ENCODE results near the gene PALLD. TPM values are rescaled to one million over a fixed set of nuclear protein-coding genes. Genes with fewer than 3 reads are reported as not detected.

The PALLD gene
- total and polyA plus RNA-seq, 2 of the 8 experiments (the other 6 are each of a cell fraction or from before 2014, with no cell fraction given) = 10.5 to 25.0 TPM

- Histone ChIP-seq H2AFZ (ENCODE audit: low read length) (peak overlapping the region; percentile 36; the same call in 1 of the 2 replicates), H4K5ac (ENCODE audit: insufficient read length, low read depth, low read length) (no peak overlapping the region), H2BK15ac (ENCODE audit: low read length) (no peak overlapping the region), H3K36me3 (ENCODE audit: control insufficient read depth in 2 of 4, insufficient read depth in 4 of 4, low read length in 3 of 4) (no peaks in the 10 kb centered on the region), H2BK5ac (ENCODE audit: low read depth, low read length) (no peak overlapping the region), H3K4me2 (ENCODE audit: insufficient read depth in 1 of 2, low read depth in 2 of 2, low read length in 2 of 2) (no peak overlapping the region), H3K27ac (ENCODE audit: low read depth, low read length) (no peak overlapping the region), H3K23me2 (ENCODE audit: low read depth, low read length) (no peaks in the 10 kb centered on the region), H3K4me3 (ENCODE audit: extremely low read depth in 1 of 4, insufficient read depth in 2 of 4, low read depth in 3 of 4, low read length in 4 of 4) (no peak overlapping the region), H3K4me1 (replicated peaks in 1 of 4; ENCODE audit: control insufficient read depth in 3 of 4, insufficient read depth in 4 of 4, low read length in 3 of 4) (peaks cover 0 to 2% (median 0%) of the 10 kb centered on the region in 4 experiments; a peak in 3 of 7 replicates), H3K56ac (replicated peaks; ENCODE audit: insufficient read length, low read depth, low read length) (no peak overlapping the region), H3K27me3 (replicated peaks in 1 of 4; ENCODE audit: control insufficient read depth in 3 of 4, extremely low read depth in 1 of 4, insufficient read depth in 3 of 4, low read length in 3 of 4) (no peaks in the 10 kb centered on the region), H4K91ac (replicated peaks; ENCODE audit: insufficient read length, low read length) (no peak overlapping the region), H3K79me2 (ENCODE audit: control insufficient read depth in 1 of 2, insufficient read depth in 2 of 2, low read length in 2 of 2) (no peaks in the 10 kb centered on the region), H2BK120ac (replicated peaks; ENCODE audit: low read depth, low read length) (no peak overlapping the region), H3K14ac (ENCODE audit: insufficient read length) (no peak overlapping the region), H3K23ac (ENCODE audit: insufficient read length) (no peak overlapping the region), H3K9me3 (ENCODE audit: insufficient read depth in 2 of 2, low read depth in 1 of 2, low read length in 1 of 2) (no peaks in the 10 kb centered on the region), H2AK5ac (ENCODE audit: low read depth, low read length) (no peak overlapping the region), H3K79me1 (ENCODE audit: low read depth, low read length) (no peaks in the 10 kb centered on the region), H4K8ac (ENCODE audit: extremely low read depth, insufficient read depth, low read length) (no peak overlapping the region), H3K4ac (replicated peaks; ENCODE audit: insufficient read length, low read depth, low read length) (no peak overlapping the region), H4K20me1 (replicated peaks in 1 of 2; ENCODE audit: control insufficient read depth in 1 of 2, insufficient read depth in 2 of 2, low read length in 2 of 2) (no peaks in the 10 kb centered on the region), H3K9ac (replicated peaks in 1 of 4; ENCODE audit: extremely low read depth in 1 of 4, low read depth in 3 of 4, low read length in 3 of 4) (no peak overlapping the region), H2BK12ac (ENCODE audit: low read depth, low read length) (no peak overlapping the region), H3K18ac (ENCODE audit: extremely low read depth, low read length) (no peak overlapping the region), H2BK20ac (ENCODE audit: low read length) (no peak overlapping the region)
- 93% methylated on average over 5 of the region's 5 CpGs; no CpG with 5 or more reads in 1 of the 2 experiments for WGBS, 2 experiments (ENCODE audit: extremely low coverage in 1 of 2, insufficient coverage in 1 of 2, insufficient read length in 1 of 2, insufficient replicate concordance in 2 of 2, low coverage in 1 of 2, low lambda C conversion rate in 2 of 2, missing lambda C conversion rate in 1 of 2)
- FAIRE-seq (no peak), DNase-seq (ENCODE audit: low read depth in 1 of 2, low spot score in 2 of 2) (no peak)
- TF ChIP-seq TBP (IDR thresholded peaks at IDR 0.05; ENCODE audit: low read depth, low read length) (no peak), CEBPB (IDR thresholded peaks at IDR 0.05; ENCODE audit: low read depth, low read length) (no peak), JUN (IDR thresholded peaks at IDR 0.05; ENCODE audit: low read depth, low read length) (no peak), PHF8 (conservative IDR thresholded peaks at IDR 0.05; ENCODE audit: low read depth, low read length) (no peak), ATF2 (IDR thresholded peaks at IDR 0.05; ENCODE audit: low read length) (no peak)
- POLR2A ChIA-PET (ENCODE audit: partially characterized antibody) = no interaction called here
- CTCF ChIA-PET (ENCODE audit: partially characterized antibody) = interaction anchor here (1.3 kb wide), 1 partner anchor 365 kb away, joined by 3 read pairs; no protein-coding TSS in a partner anchor
Measured at GRCh38 chr4:168555437-168555836, 58.6 kb downstream of the PALLD start.

Measured in H1 (cell line).